K562 (cell line): ENCODE measurements around the gene OR56A3. TPM values are rescaled to one million over a fixed set of nuclear protein-coding genes. Genes with fewer than 3 reads are reported as not detected.
A peak's percentile ranks its signal among the peaks of the same experiment; 100 is the strongest.

Experiments
- ATAC-seq: fragments of 200-7000 bp; cut with Tn5 transposase; 3 replicates; pipeline ENCODE4 v1.9.1; 2020; ENCODE audit warnings: moderate library complexity
- BruUV-seq: library from RNA; stranded (reverse); fragments of 400-500 nt; replicated peaks from 2 replicates; lab custom pipeline; 2021; lab: Mats Ljungman, UMichigan
- CTCF ChIA-PET: fragments of 300-600 bp; formaldehyde crosslinking; extraction: SDS; loops from one replicate; lab custom pipeline; 2021; ENCODE audit warnings: low intra/inter-chr PET ratio; lab: Yijun Ruan, JAX
- POLR2A ChIA-PET: fragments of 300-600, 350-650 bp; sonication (Branson Sonifier 250); formaldehyde crosslinking; extraction: SDS; loops from one replicate; lab custom pipeline; 2021; ENCODE audit warnings: antibody characterized with exemption, inconsistent platforms; lab: Yijun Ruan, JAX
- DNase-seq, 4 experiments: peaks; one replicate each; pipeline versions ENCODE4 v3.0.0 to v3.0.0-alpha.2; 2011 to 2018; ENCODE audit warnings: low spot score in 3 of 4, mixed read lengths in 3 of 4; ENCODE audit errors: extremely low read depth in 1 of 4
- FAIRE-seq: peaks from 2 replicates; lab custom pipeline; 2011; peaks lifted over from hg19 to GRCh38; lab: Jason Lieb, UNC
- H2AFZ ChIP-seq: 2 replicates; pipeline ENCODE4 v1.6.0; 2011; ENCODE audit warnings: low read depth, low read length, control low read depth, inconsistent platforms
- H3K27ac ChIP-seq: fragments of 200-600 bp; 3 replicates; pipeline ENCODE4 v1.8.0; 2011; ENCODE audit warnings: low read depth, mild to moderate bottlenecking, control low read depth, inconsistent platforms, low read length, moderate library complexity, mixed read lengths; ENCODE audit errors: extremely low read depth
- H3K27me3 ChIP-seq, 2 experiments: fragments of 300-600 bp in 1 of 2; 2 replicates in 1 of 2; 3 replicates in 1 of 2; pipeline versions ENCODE4 v1.6.0 to v1.8.0; 2011; ENCODE audit warnings: inconsistent platforms in 2 of 2, low read length in 2 of 2, mild to moderate bottlenecking in 1 of 2, mixed read lengths in 1 of 2, moderate library complexity in 1 of 2; ENCODE audit not compliant: control insufficient read depth in 2 of 2, insufficient read depth in 2 of 2
- H3K36me3 ChIP-seq: fragments of 300-600 bp; 3 replicates; pipeline ENCODE4 v1.8.0; 2011; ENCODE audit warnings: mild to moderate bottlenecking, low read length, inconsistent platforms; ENCODE audit not compliant: control insufficient read depth, insufficient read depth
- H3K4me1 ChIP-seq, 2 experiments: fragments of 200-600 bp in 1 of 2; replicated peaks in 1 of 2; 2 replicates in 1 of 2; 3 replicates in 1 of 2; pipeline versions ENCODE4 v1.5.1 to v1.8.0; 2011; ENCODE audit warnings: inconsistent platforms in 2 of 2, low read length in 2 of 2, mild to moderate bottlenecking in 1 of 2, mixed read lengths in 1 of 2, moderate library complexity in 1 of 2; ENCODE audit not compliant: control insufficient read depth in 2 of 2, insufficient read depth in 2 of 2
- H3K4me2 ChIP-seq: 2 replicates; pipeline ENCODE4 v1.6.1; 2011; ENCODE audit warnings: low read length, control low read depth, inconsistent platforms, mixed read lengths; ENCODE audit not compliant: insufficient read depth
- H3K4me3 ChIP-seq: fragments of 200-600 bp; sonication (generic), shearing (Covaris generic); 2 replicates; pipeline ENCODE4 v1.5.1; 2016; ENCODE audit warnings: control low read depth, inconsistent platforms
- H3K79me2 ChIP-seq: fragments of 200-600 bp; 3 replicates; pipeline ENCODE4 v1.8.0; 2011; ENCODE audit warnings: low read length, inconsistent platforms; ENCODE audit not compliant: control insufficient read depth, insufficient read depth
- H3K9ac ChIP-seq, 2 experiments: 2 replicates each; pipeline versions ENCODE4 v1.6.0 to v1.6.1; 2011; ENCODE audit warnings: low read depth in 2 of 2, low read length in 2 of 2, control low read depth in 1 of 2, inconsistent platforms in 1 of 2, mild to moderate bottlenecking in 1 of 2, mixed read lengths in 1 of 2; ENCODE audit not compliant: insufficient read depth in 1 of 2
- H3K9me1 ChIP-seq: one replicate; pipeline ENCODE4 v1.6.0; 2011; ENCODE audit warnings: inconsistent platforms, mild to moderate bottlenecking, low read length, moderate library complexity; ENCODE audit not compliant: control insufficient read depth, insufficient read depth
- H3K9me3 ChIP-seq: replicated peaks from 2 replicates; pipeline ENCODE4 v1.5.1; 2011; ENCODE audit warnings: low read depth, low read length, inconsistent platforms; ENCODE audit not compliant: control insufficient read depth, insufficient read depth
- H4K20me1 ChIP-seq: replicated peaks from 2 replicates; pipeline ENCODE4 v1.6.1; 2011; ENCODE audit warnings: low read length, inconsistent platforms, mixed read lengths; ENCODE audit not compliant: control insufficient read depth, insufficient read depth
- ATF3 ChIP-seq, 2 experiments: fragments of 450-650 bp in 1 of 2; sonication (generic) in 1 of 2; formaldehyde crosslinking in 1 of 2; IDR thresholded peaks in 1 of 2; conservative IDR thresholded peaks in 1 of 2; 2 replicates each; pipeline versions ENCODE4 v1.6.1 to v1.8.1; 2016 to 2023; ENCODE audit warnings: mild to moderate bottlenecking in 2 of 2, moderate library complexity in 2 of 2, inconsistent platforms in 1 of 2, missing genetic modification reagents in 1 of 2
- CEBPG ChIP-seq, 3 experiments: fragments of 200-800 bp in 1 of 3; sonication (Bioruptor generic) in 1 of 3; sonication (generic) in 1 of 3; formaldehyde crosslinking in 1 of 3; IDR thresholded peaks in 2 of 3; conservative IDR thresholded peaks in 1 of 3; 2 replicates each; pipeline versions ENCODE4 v1.6.1 to v1.8.0; 2016 to 2022; ENCODE audit warnings: missing compliant biosample characterization in 2 of 3, missing genetic modification characterization in 2 of 3, mild to moderate bottlenecking in 1 of 3, missing genetic modification reagents in 1 of 3
- JUN ChIP-seq, 2 experiments: sonication (generic) in 1 of 2; formaldehyde crosslinking in 1 of 2; IDR thresholded peaks; 2 replicates each; pipeline versions ENCODE4 v1.6.1 to v1.8.0; 2012 to 2022; ENCODE audit warnings: borderline replicate concordance in 2 of 2, mild to moderate bottlenecking in 2 of 2, improper control_type of control experiment in 1 of 2, low read depth in 1 of 2, low read length in 1 of 2, missing genetic modification reagents in 1 of 2
- JUND ChIP-seq, 2 experiments: IDR thresholded peaks; 2 replicates in 1 of 2; 3 replicates in 1 of 2; pipeline ENCODE4 v1.6.1; 2011; ENCODE audit warnings: borderline replicate concordance in 2 of 2, low read depth in 2 of 2, low read length in 2 of 2, improper control_type of control experiment in 1 of 2, missing biosample characterization in 1 of 2, missing genetic modification characterization in 1 of 2, missing genetic modification reagents in 1 of 2
- SMAD1 ChIP-seq: fragments of 150-350 bp; IDR thresholded peaks from 2 replicates; pipeline ENCODE4 v1.6.1; 2014; ENCODE audit warnings: low read length, low read depth; ENCODE audit not compliant: partially characterized antibody
- in situ Hi-C: fragments of 300-500 bp; cut with MboI; formaldehyde crosslinking; loops from 4 replicates; pipeline ENCODE4 v1.15.0; 2018; ENCODE audit warnings: inconsistent platforms, mixed read lengths
- intact Hi-C: fragments of 100-400 bp; cut with micrococcal nuclease; formaldehyde crosslinking; loops from 2 replicates; pipeline ENCODE4 v1.14.2; 2022
- polyA plus RNA-seq, 8 experiments: library from polyadenylated mRNA; depleted of rRNA in 4 of 8; stranded (reverse) in 5 of 8; unstranded in 3 of 8; fragments of >200 nt; fragmentation: Nextera tagmentation in 2 of 8; fragmentation: Illumina TruSeq in 1 of 8; extraction: Ambion mirVana in 2 of 8; extraction: Trizol in 1 of 8; gene quantifications; 2 replicates each; pipeline versions ENCODE4 v1.2.1 to v1.2.3, GENCODE V29; 2011 to 2014; ENCODE audit warnings: inconsistent platforms in 1 of 8, missing spikeins in 1 of 8
- total RNA-seq, 7 experiments: library from RNA; depleted of rRNA in 6 of 7; stranded (reverse); fragments of >200 nt in 6 of 7; fragmentation: Illumina TruSeq in 2 of 7; extraction: Trizol in 2 of 7; gene quantifications; 2 replicates each; pipeline versions ENCODE4 v1.2.1 to v1.2.3, GENCODE V29; 2011 to 2021; ENCODE audit warnings: low replicate concordance in 1 of 7

Gene OR56A3
- total and polyA plus RNA-seq, 9 of the 15 experiments (the other 6 are each of a cell fraction or from before 2014, with no cell fraction given) = not detected

DNA sequence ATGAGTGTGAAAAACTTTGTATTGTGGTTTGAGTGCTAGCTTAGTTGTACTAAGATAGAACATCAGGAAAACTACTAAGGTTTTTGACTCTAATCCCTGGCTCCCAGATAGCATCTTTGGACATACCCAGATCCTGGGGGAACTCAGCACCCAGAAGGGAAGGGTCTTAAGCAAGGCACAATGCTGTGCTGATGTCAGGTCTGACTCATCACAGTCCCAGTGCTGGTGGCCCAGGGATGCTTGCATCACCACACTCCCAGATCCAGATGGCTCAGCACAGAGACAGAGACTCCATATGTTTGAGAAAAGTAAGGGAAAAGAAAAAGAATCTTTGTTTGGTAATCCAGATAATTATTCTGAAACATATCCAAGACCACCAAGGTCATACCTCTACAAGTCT is 18.3 kb upstream of the OR56A3 start:
- Histone ChIP-seq H4K20me1 (no peaks in the 10 kb centered on the region), H3K79me2 (no peaks in the 10 kb centered on the region), H3K9me3 (peaks cover 1% of the 10 kb centered on the region; the same call in 1 of the 2 replicates), H3K27ac (no peak overlapping the region), H3K9ac (no peak overlapping the region), H3K4me1 (no peaks in the 10 kb centered on the region; a peak in 1 of 5 replicates)
- in situ Hi-C loops = no loop called here
- POLR2A ChIA-PET = no interaction called here
- TF ChIP-seq ATF3 (IDR thresholded peaks at IDR 0.05) (peak; percentile 85), ATF3 (CRISPR knock-in tag; conservative IDR thresholded peaks at IDR 0.05) (no peak), CEBPG (CRISPR knock-in tag; IDR thresholded peaks at IDR 0.05) (no peak), CEBPG (tag; conservative IDR thresholded peaks at IDR 0.05 in 1 of 2, IDR thresholded peaks at IDR 0.05 in 1 of 2) (peak in 1 of 2 experiments; percentile 48; a peak in 1 of 4 replicates), SMAD1 (no peak), JUND (IDR thresholded peaks at IDR 0.05; ENCODE audit: borderline replicate concordance, low read depth, low read length) (peak; percentile 44; the same call in 1 of the 2 replicates), JUND (tag; IDR thresholded peaks at IDR 0.05; ENCODE audit: borderline replicate concordance, low read depth, low read length) (peak; percentile 35; the same call in 1 of the 3 replicates), JUN (IDR thresholded peaks at IDR 0.05; ENCODE audit: borderline replicate concordance, low read depth, low read length) (0 out of 2 replicates have a peak, but pooled peaks have one; percentile 37), JUN (CRISPR knock-in tag; IDR thresholded peaks at IDR 0.05; ENCODE audit: borderline replicate concordance) (no peak)
- TF ChIP-seq, all 486 proteins: peak for 4
- CTCF ChIA-PET = no interaction called here
- ATAC-seq (no peak), FAIRE-seq (no peak), DNase-seq (no peak)
- intact Hi-C loops = no loop called here
- H3K4me3 ChIP-seq = no peak overlapping the region
- no peak overlapping the region for H2AFZ ChIP-seq
- no peaks in the 10 kb centered on the region for H3K27me3 ChIP-seq
- no peaks in the 10 kb centered on the region for H3K36me3 ChIP-seq
- H3K9me1 ChIP-seq = no peaks in the 10 kb centered on the region
- no TSS peak for BruUV-seq
- no peak overlapping the region for H3K4me2 ChIP-seq
